Kidney capillary endothelial cell (primary cell): ENCODE measurements around the gene KRTAP4-12.
"Not testable (repeated sequence)": the region's sequence is repeated elsewhere in the genome, so short reads cannot be mapped to it uniquely, and the experiment has no call there.

Source experiments
- DNase-seq: peaks from one replicate; pipeline ENCODE4 v3.0.0-alpha.2; 2018; ENCODE audit warnings: low spot score

Gene KRTAP4-12

GRCh38 chr17:41123991-41124371 is at the start of gene KRTAP4-12:
TSS of gene KRTAP4-12 (minus strand) at chr17:41124182. CDS start at chr17:41124122, 60 bp downstream.
- not testable (repeated sequence) for DNase-seq

DNA sequence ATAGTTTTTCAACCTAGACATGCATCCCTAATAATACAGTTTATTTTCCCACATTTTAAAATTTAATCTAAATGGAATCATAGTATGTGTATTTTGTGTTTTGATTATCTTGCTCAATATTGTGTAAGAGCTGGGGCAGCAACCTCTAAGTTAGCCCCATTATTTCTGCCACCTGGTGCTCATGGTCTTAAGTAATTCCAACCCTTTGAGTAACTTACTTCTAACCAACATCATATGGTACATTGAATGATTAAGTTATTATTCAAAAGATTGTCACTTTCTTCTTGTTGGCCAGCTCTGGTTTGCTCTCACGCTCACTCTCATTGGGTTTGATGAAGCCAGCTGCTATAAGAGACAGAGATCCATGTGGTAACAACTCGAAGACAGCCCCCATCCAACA is 47.9 kb upstream of the KRTAP4-12 start:
- DNase-seq = no peak

- no peak for DNase-seq
Measured at GRCh38 chr17:41168121-41168520, 44.1 kb upstream of the KRTAP4-12 start, which contains the start of gene KRTAP4-3. TSS of gene KRTAP4-3 (minus strand) at chr17:41168221. CDS start at chr17:41168172, 49 bp downstream.

DNA sequence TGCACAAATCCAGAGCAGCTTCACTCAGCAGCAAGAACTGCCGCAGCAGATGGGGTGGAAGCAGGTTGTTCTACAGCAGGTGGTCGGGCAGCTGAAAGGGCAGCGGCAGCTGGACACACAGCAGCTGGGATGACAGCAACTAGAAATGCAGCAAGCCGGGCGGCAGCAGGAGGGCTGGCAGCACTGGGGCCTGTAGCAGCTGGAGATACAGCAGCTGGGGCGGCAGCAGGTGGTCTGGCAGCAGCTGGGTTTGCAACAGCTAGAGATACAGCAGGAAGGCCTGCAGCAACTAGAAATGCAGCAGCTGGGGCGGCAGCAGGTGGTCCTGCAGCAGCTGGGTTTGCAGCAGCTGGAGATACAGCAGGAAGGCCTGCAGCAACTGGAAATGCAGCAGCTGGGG is 43.6 kb upstream of the KRTAP4-12 start:
- no peak for DNase-seq

- peak; percentile 23 for DNase-seq
Measured at GRCh38 chr17:41163828-41164227, 39.8 kb upstream of the KRTAP4-12 start.

DNA sequence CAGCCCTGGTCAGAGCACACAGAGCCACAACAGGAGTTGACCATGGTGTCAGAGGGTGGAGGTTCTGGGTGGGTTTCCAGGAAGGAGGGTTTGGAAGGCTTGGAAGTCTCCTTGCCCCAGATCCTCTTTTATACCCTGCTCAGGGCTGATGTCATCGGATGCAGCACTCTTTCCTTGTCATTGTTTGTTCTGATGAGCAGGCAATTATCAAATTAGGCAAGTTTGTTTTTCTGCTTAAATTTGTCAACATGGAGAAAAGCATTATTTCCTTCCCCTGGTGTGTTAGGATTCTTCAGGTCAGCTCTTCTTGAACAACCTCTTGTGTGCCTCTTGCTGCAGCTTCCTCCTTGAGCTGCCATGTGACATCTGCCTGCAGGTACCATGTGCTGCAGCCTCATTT is 36.7 kb upstream of the KRTAP4-12 start, which contains the start of gene KRTAP4-4:
Gene KRTAP4-4 (minus strand): TSS at position 101 of the 400 bp plus-strand sequence. CDS start 57 bp downstream, at position 44.
- DNase-seq = no peak

- DNase-seq = not testable (repeated sequence)
Measured at GRCh38 chr17:41160190-41160589, 36.2 kb upstream of the KRTAP4-12 start.

- DNase-seq = no peak
Measured at GRCh38 chr17:41153856-41154255, 29.9 kb upstream of the KRTAP4-12 start.

- DNase-seq = no peak
Measured at GRCh38 chr17:41151525-41151924, 27.5 kb upstream of the KRTAP4-12 start.

GRCh38 chr17:41150026-41150425 is 26.0 kb upstream of the KRTAP4-12 start:
- DNase-seq = no peak

GRCh38 chr17:41149652-41149985 is 25.6 kb upstream of the KRTAP4-12 start, which contains the start of gene KRTAP4-5:
TSS of gene KRTAP4-5 (minus strand) at chr17:41149825. CDS start at chr17:41149767, 58 bp downstream.
- DNase-seq = no peak

DNA sequence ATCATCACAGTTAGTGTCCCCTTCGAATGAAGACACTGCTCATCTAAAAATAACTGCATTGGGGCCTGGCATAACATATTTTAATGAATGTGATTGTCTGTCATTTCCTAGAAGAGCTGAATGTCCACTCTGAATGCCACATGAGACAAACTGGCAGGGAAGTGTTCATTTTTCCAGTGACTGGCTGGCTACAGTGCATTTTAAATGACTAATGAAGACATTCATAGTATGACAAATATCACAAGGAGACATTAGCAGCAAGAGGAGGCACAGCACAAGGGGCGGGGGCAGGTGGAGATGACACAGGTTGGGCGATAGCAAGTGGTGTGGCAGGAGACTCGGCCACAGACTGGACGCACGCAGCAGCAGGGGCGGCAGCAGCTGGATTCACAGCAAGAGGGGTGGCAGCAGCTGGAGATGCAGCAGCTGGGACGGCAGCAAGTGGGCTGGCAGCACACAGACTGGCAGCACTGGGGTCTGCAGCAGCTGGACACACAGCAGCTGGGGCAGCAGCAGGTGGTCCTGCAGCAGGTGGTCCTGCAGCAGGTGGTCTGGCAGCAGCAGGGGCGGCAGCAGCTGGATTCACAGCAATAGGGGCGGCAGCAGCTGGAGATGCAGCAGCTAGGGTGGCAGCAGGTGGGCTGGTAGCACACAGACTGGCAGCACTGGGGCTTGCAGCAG is 25.1 kb upstream of the KRTAP4-12 start:
- not testable (repeated sequence) for DNase-seq

DNA sequence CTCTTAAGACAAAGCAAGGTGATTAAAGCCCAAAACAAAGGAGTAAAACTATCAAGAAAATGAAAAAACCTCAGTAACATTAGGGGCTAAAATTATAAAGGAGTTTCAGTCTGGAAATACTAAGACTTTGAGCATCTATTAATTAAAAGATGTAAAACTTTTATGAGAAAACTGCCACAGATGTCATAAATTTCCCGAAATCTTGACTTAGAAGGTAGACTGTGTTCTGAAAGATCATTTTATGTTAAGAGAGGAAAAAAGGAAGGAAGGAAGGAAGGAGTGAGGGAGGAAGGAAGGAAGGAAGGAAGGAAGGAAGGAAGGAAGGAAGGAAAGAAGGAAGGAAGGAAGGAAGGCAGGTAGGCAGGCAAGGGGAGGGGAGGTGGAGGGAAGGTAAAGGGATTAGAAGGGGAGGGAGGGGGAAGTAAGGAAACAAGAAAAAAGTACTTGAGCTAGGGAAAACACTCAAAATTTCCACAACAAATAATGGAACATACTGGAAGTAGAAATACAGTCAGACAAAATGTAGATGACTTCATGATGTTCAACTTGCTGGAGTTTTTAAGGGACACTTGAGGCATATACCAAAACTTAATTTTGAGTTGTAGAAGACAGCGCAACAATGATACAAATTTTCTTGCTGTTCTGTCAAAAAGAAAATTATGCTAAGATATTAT is 23.7 kb upstream of the KRTAP4-12 start:
- no peak for DNase-seq

DNA sequence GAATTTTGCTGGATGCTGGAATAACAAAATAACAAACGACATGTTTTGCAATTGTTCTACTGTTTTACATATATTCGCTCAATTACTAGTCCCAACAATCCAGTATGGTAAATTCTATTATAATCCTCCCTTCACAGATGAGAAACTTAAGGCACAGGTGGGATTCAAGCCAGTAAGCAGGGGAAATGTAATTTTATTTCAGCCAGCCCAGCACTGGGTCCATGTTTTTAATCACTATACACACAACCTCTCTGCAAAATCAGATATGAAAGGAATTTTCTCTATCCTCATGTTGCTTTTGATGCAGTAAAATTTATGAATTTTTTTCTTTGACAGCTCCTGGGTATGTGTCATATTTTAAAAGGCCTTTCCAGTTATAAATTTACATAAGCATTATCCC is 21.3 kb upstream of the KRTAP4-12 start:
- no peak for DNase-seq

GRCh38 chr17:41144846-41145245 is 20.9 kb upstream of the KRTAP4-12 start:
- no peak for DNase-seq

- DNase-seq = no peak
Measured at GRCh38 chr17:41141361-41141760, 17.4 kb upstream of the KRTAP4-12 start.

DNA sequence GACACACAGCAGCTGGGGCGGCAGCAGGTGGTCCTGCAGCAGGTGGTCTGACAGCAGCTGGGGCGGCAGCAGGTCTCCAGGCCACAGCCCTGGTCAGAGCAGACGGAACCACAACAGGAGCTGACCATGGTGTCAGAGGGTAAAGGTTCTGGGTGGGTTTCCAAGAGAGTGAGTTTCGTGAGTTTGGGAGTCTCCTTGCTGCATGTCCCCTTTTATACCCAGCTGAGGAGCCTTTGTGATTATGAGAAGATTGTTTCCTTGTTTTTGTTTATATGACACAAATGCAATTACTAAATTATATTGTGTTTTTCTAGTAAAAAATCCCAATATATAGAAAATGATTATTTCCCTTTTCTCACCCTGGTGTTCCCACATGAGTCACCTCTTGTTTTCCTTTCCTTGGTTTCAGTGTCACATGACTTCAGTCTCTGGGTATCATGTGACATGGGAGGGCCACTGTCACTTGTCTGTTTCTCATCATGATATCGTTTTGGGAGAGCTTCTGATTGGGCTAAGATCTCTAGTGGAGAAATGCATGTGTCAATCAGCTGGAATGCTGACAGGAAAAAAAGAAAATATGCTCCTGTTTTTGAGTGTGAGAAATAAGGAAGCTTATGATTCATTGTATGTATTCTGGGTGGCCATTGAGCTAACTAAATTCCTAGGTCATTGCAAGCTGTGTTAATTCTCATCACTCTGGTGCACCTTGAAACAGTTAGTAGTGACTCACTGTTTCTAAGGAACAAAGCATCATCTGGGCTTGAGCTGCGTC is 16.6 kb upstream of the KRTAP4-12 start, which contains the start of gene KRTAP4-6:
Gene KRTAP4-6 (minus strand): TSS at position 185 of the 772 bp plus-strand sequence. CDS start 57 bp downstream, at position 128.
- DNase-seq = peak; percentile 82

- DNase-seq = not testable (repeated sequence)
Measured at GRCh38 chr17:41139865-41140264, 15.9 kb upstream of the KRTAP4-12 start.

- no peak for DNase-seq
Measured at GRCh38 chr17:41133880-41134735, 10.1 kb upstream of the KRTAP4-12 start.

GRCh38 chr17:41131979-41132378 is 8.0 kb upstream of the KRTAP4-12 start:
- no peak for DNase-seq

GRCh38 chr17:41127371-41127770 is 3.4 kb upstream of the KRTAP4-12 start:
- DNase-seq = no peak
